Natural killer cell (primary cell): Measurements from ENCODE around the gene DAB2IP. TPM values are rescaled to one million over a fixed set of nuclear protein-coding genes. Genes with fewer than 3 reads are reported as not detected.

Experiments used
- ATAC-seq, 3 donors: fragments of 150-1000 bp in 2 of 3; fragments of 200-7000 bp in 1 of 3; cut with Tn5 transposase; 1 replicate in 1 of 3; 2 replicates in 2 of 3; pipeline ENCODE4 v1.10.0; 2021; ENCODE audit warnings: mild to moderate bottlenecking in 2 of 3, moderate library complexity in 2 of 3
- DNase-seq, 2 donors: peaks; one replicate each; pipeline versions ENCODE4 v3.0.0 to v3.0.0-alpha.2; 2013 to 2021; ENCODE audit warnings: mixed read lengths in 1 of 2
- H3K27ac ChIP-seq: one replicate; pipeline ENCODE4 v1.5.1; 2013; ENCODE audit warnings: mild to moderate bottlenecking, low read length
- H3K27me3 ChIP-seq: one replicate; pipeline ENCODE4 v1.6.1; 2013; ENCODE audit warnings: low read length; ENCODE audit not compliant: control insufficient read depth, insufficient read depth
- H3K36me3 ChIP-seq: one replicate; pipeline ENCODE4 v1.6.1; 2013; ENCODE audit warnings: low read length; ENCODE audit not compliant: control insufficient read depth, insufficient read depth
- H3K4me1 ChIP-seq: one replicate; pipeline ENCODE4 v1.6.1; 2013; ENCODE audit warnings: low read length; ENCODE audit not compliant: control insufficient read depth, insufficient read depth
- H3K4me3 ChIP-seq: one replicate; pipeline ENCODE4 v1.5.1; 2013; ENCODE audit warnings: low read length
- H3K9me3 ChIP-seq: one replicate; pipeline ENCODE4 v1.6.1; 2013; ENCODE audit warnings: low read length; ENCODE audit not compliant: control insufficient read depth, insufficient read depth
- H3K27ac Mint-ChIP-seq, 2 donors: one replicate each; pipeline ENCODE4 v1.8.0; 2022; ENCODE audit warnings: mild to moderate bottlenecking in 2 of 2, mixed read lengths in 2 of 2, moderate library complexity in 1 of 2
- H3K27me3 Mint-ChIP-seq, 2 donors: one replicate each; pipeline ENCODE4 v1.8.0; 2022; ENCODE audit warnings: low read depth in 2 of 2, mixed read lengths in 2 of 2
- H3K36me3 Mint-ChIP-seq: one replicate; pipeline ENCODE4 v1.8.0; 2022; ENCODE audit warnings: mixed read lengths
- H3K4me1 Mint-ChIP-seq, 2 donors: one replicate each; pipeline ENCODE4 v1.8.0; 2022; ENCODE audit warnings: mixed read lengths in 2 of 2
- H3K4me3 Mint-ChIP-seq: one replicate; pipeline ENCODE4 v1.8.0; 2022; ENCODE audit warnings: mild to moderate bottlenecking, moderate library complexity, mixed read lengths
- H3K9me3 Mint-ChIP-seq, 2 donors: one replicate each; pipeline ENCODE4 v1.8.0; 2022; ENCODE audit warnings: mixed read lengths in 2 of 2
- CTCF ChIP-seq: fragments of 200-600 bp; IDR thresholded peaks from one replicate; pipeline ENCODE4 v1.8.0; 2022; ENCODE audit warnings: antibody characterized with exemption
- WGBS: methylation state at CpG from one replicate; pipeline ENCODE4 v1.1.7; 2013; ENCODE audit warnings: missing lambda C conversion rate; ENCODE audit not compliant: insufficient coverage; 5-methylcytosine and 5-hydroxymethylcytosine counted together
- intact Hi-C: fragments of 100-400 bp; cut with micrococcal nuclease; formaldehyde crosslinking; loops from one replicate; pipeline ENCODE4 v1.14.2; 2022
- total RNA-seq, 4 donors: library from RNA; stranded (reverse); fragments of 120-200 nt in 1 of 4; gene quantifications; one replicate each; pipeline versions ENCODE4 v1.2.3 to v1.2.4, GENCODE V29; 2013 to 2022

DAB2IP gene
- total RNA-seq, 3 donors from 2014 or later (not counting 1 experiment from before 2014, with no cell fraction given), result 0.19 to 2.5 TPM; not detected in 1

- no peaks in the 10 kb centered on the region for H3K36me3 ChIP-seq
- intact Hi-C loops, result no loop called here
- no peaks in the 10 kb centered on the region for H3K27me3 ChIP-seq
- ATAC-seq (no peak), DNase-seq (no peak)
- H3K4me1 ChIP-seq, result no peaks in the 10 kb centered on the region
- Mint-ChIP-seq H3K36me3 (no peaks in the 10 kb centered on the region), H3K27me3 (no peaks in the 10 kb centered on the region), H3K4me3 (no peak overlapping the region), H3K4me1 (no peaks in the 10 kb centered on the region), H3K9me3 (no peaks in the 10 kb centered on the region), H3K27ac (no peak overlapping the region)
- TF ChIP-seq CTCF, result no peak
- WGBS, result 94% methylated on average over 8 of the region's 8 CpGs
- no peak overlapping the region for H3K27ac ChIP-seq
- H3K9me3 ChIP-seq, result no peaks in the 10 kb centered on the region
- no peak overlapping the region for H3K4me3 ChIP-seq
Measured at GRCh38 chr9:121765021-121765950, 113.9 kb downstream of the DAB2IP start.

- H3K27ac ChIP-seq, result no peak overlapping the region
- 94% methylated on average over 19 of the region's 19 CpGs for WGBS
- no peaks in the 10 kb centered on the region for H3K9me3 ChIP-seq
- H3K27ac Mint-ChIP-seq, result no peak overlapping the region
- H3K27me3 Mint-ChIP-seq, result no peaks in the 10 kb centered on the region
- no peak for TF ChIP-seq CTCF
- no peaks in the 10 kb centered on the region for H3K36me3 Mint-ChIP-seq
- intact Hi-C loops, result no loop called here
- no peaks in the 10 kb centered on the region for H3K4me1 ChIP-seq
- ATAC-seq (no peak), DNase-seq (no peak)
- H3K36me3 ChIP-seq, result no peaks in the 10 kb centered on the region
- no peak overlapping the region for H3K4me3 ChIP-seq
- H3K9me3 Mint-ChIP-seq, result no peaks in the 10 kb centered on the region
- no peaks in the 10 kb centered on the region for H3K27me3 ChIP-seq
- no peaks in the 10 kb centered on the region for H3K4me1 Mint-ChIP-seq
- no peak overlapping the region for H3K4me3 Mint-ChIP-seq
Measured at GRCh38 chr9:121766081-121766683, 114.7 kb downstream of the DAB2IP start.

DNA sequence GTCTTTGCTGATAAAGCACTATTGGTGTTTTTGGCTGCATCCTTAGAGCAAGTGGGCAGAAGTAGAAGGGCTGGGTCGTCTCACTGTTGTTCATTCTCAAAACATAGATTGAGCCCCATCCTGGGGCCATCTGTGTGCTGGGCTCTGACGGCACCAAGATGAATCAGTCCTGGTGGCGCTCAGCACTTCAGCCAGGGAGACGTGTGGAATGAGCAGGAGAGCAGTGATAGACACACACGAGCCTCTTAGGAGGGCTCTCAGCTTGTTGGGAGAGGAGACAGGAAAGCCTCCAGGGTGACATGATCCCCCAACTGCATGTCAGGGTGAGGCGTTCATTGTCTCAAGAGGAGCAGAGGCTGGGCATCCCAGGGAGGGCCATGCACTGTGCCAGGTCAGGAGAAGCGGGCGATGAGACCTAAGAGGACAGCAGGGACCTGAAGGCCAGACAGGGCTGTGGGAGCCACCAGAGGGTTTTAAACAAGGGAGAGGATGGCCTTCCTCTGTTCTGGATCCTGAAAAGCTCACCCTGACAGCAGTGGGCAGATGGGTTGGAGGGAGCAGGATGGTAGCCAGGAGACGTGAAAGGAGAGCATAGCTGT lies 115.8 kb downstream of the DAB2IP start:
- Mint-ChIP-seq H3K27ac (no peak overlapping the region), H3K4me1 (no peaks in the 10 kb centered on the region), H3K36me3 (no peaks in the 10 kb centered on the region), H3K27me3 (no peaks in the 10 kb centered on the region), H3K9me3 (no peaks in the 10 kb centered on the region), H3K4me3 (no peak overlapping the region)
- DNase-seq (no peak), ATAC-seq (no peak)
- Histone ChIP-seq H3K27ac (no peak overlapping the region), H3K9me3 (no peaks in the 10 kb centered on the region), H3K4me1 (no peaks in the 10 kb centered on the region), H3K4me3 (no peak overlapping the region), H3K36me3 (no peaks in the 10 kb centered on the region), H3K27me3 (no peaks in the 10 kb centered on the region)
- no peak for TF ChIP-seq CTCF
- intact Hi-C loops, result no loop called here
- 87% methylated on average over 9 of the region's 9 CpGs for WGBS
